ENCODE data around the gene CD300LG.

CD300LG gene

DNA sequence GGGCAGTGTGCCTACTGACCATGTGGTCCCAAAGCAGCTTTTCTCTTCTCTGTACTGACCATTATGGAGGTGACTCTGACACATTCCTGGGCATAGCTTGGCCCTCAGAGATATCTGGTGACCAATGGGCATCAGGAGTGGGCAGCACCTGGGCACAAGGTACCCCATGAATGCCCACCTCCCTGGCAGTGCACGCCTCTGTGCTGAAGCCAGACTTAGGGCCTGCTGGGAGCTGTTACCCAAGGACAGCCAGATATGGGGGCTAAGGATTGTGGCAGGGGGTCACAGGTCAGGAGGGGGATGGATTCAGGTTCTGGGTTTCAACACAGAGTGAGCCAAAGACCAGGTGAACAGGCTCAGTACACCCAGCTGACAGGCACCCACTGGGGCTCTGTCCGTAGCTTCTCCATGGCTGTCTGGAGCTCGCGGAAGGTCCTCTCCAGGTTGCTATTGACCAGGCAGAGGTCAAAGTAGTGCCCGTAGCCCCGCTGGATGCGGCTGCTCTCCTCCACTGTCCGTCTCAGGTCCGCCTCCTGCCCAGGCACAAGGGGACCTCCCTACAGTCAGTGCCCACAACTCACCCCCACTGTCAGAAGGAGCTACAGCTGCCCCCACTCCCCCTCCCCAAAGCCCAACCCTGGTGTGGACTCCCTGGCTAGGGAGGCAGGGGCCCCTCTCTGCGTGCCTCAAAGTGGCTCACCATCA lies 30.6 kb downstream of the CD300LG start:
- ChIA-PET CTCF (interaction anchor here (0.6 to 7.7 kb wide), 54 partner anchors 10 to 758 kb away, joined by 3 to 121 read pairs (median 5); partner anchors contain the start of genes ASB16, CD300LG, FAM171A2 and MPP2), POLR2A (no interaction called here)
- no peak for DNase-seq (ENCODE audit: low read depth, low spot score)
- H3K4me3 ChIP-seq (ENCODE audit: low read depth, low read length) = no peak overlapping the region
- TF ChIP-seq, protein P1, sequence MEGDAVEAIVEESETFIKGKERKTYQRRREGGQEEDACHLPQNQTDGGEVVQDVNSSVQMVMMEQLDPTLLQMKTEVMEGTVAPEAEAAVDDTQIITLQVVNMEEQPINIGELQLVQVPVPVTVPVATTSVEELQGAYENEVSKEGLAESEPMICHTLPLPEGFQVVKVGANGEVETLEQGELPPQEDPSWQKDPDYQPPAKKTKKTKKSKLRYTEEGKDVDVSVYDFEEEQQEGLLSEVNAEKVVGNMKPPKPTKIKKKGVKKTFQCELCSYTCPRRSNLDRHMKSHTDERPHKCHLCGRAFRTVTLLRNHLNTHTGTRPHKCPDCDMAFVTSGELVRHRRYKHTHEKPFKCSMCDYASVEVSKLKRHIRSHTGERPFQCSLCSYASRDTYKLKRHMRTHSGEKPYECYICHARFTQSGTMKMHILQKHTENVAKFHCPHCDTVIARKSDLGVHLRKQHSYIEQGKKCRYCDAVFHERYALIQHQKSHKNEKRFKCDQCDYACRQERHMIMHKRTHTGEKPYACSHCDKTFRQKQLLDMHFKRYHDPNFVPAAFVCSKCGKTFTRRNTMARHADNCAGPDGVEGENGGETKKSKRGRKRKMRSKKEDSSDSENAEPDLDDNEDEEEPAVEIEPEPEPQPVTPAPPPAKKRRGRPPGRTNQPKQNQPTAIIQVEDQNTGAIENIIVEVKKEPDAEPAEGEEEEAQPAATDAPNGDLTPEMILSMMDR (IDR thresholded peaks at IDR 0.05; ENCODE audit: insufficient read depth, low read length, missing control alignments) = no peak

DNA sequence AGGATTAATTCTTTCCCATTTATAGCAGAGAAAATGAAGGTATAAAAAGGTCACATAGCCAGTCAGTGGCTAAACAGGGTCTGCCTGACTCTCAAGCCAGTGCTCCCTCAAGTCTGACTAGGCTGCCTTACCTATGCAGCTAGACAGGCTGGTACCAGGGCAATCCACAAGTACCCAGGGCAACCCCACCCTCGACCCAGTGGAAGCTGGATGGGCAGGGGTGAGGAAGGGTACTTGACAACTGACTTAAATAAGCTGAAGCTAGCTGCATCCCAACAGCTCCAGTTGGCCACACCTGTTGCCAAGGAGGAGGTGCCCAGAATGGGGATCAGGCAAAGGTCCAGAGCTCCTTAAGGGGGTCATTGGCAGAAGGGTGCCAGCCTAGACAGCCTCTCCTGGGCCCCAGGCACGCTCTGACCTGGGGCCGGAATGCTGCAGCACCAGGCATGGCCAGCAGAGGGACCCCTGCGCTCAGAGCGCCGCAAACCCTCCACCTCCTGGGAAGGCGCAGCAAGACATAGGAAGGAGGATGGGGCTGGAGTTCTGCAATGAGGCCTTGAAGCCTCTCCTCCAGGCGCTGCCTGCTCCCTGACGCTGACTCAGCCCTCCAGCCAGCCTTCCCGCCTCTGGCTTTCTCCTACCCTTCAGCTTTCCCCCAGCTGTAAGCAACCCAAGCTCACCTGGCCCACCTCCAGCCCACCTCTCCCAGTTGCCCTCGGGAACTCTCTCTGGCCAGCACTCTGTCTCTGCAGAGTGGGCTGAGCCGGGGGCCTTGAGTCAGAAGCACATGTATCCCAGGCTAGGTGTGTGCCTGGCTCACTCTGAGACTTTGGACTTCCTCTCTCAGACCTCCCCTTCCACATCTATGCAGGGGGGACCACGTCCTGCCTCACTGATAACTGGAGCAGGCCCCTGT lies 31.5 kb downstream of the CD300LG start:
- no peak overlapping the region for H3K4me3 ChIP-seq (ENCODE audit: low read depth, low read length)
- POLR2A ChIA-PET = no interaction called here
- peak; percentile 65 for DNase-seq (ENCODE audit: low read depth, low spot score)
- CTCF ChIA-PET = interaction anchor here (0.6 to 7.7 kb wide), 55 partner anchors 10 to 757 kb away, joined by 3 to 121 read pairs (median 5); partner anchors contain the start of genes ASB16, CD300LG, FAM171A2 and MPP2
- TF ChIP-seq, protein P1 (IDR thresholded peaks at IDR 0.05; ENCODE audit: insufficient read depth, low read length, missing control alignments) = peak; percentile 100

DNA sequence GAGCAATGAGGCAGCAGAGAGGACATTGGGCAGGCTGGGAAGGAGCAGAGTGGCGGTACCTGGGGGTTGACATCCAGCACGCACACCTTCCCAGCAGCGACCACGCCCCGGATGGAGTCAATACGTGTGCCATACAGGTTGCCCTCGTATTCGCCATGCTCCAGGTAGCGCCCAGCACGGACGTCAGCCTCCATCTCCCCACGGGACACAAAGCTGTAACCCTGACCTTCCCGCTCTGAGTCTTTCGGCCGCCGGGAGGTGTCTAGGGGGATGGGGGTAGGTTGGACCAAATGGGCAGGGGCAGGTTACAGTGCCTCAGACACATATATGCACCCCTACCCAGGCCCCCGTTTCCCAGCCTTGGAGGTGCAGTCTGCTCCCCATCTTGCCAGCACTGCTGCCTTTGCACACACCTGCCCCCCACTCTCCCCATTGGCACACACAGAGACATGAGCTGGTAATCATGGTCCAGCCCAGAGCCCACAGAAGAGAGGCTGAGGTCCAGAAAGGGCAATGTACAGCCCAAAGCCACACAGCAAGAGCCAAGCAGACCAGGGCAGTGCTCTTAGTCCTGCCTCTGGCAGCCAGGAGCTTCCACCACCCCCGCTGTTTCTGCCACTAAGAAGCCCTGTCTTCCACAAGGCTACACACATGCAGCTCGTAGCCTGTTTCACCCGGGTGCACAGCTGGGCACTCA lies 32.9 kb downstream of the CD300LG start:
- ChIA-PET POLR2A (no interaction called here), CTCF (interaction anchor here (0.9 to 7.7 kb wide), 17 partner anchors 10 to 289 kb away, joined by 3 to 121 read pairs (median 9); partner anchors contain the start of genes ASB16, CD300LG and MPP2)
- DNase-seq (ENCODE audit: low read depth, low spot score) = no peak

DNA sequence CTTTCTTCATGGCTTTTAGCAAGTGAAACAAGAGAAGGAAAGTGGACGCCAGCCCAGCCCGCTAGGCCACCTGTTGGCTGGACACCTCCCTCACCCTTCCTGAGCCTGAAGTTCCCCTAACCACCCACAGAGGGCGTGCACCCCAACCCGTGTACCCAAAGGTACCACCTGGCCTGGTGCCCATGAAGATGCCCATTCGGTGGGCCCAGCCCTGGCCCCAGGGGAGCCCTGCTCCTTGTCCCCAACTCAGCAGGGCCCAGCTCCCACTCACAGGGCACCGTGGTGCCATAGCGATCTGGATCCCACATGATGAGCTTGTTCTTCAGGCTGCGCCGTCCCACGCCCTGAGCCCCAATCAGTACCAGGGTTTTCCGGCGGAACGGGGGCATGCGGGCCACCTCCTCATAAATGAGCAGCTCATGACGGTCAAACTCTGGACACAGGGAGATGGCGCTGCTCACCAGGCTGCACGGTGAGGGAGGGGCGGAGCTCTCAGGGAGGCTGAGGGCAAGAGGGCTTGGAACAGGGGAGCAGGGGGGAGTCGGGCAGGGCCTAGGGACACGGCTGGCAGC lies 33.5 kb downstream of the CD300LG start:
- ChIA-PET CTCF (interaction anchor here (0.9 to 7.7 kb wide), 16 partner anchors 10 to 288 kb away, joined by 3 to 121 read pairs (median 9); partner anchors contain the start of genes ASB16, CD300LG and MPP2), POLR2A (no interaction called here)
- no peak overlapping the region for H3K4me3 ChIP-seq (ENCODE audit: low read depth, low read length)
- no peak for DNase-seq (ENCODE audit: low read depth, low spot score)
- TF ChIP-seq, protein P1 (IDR thresholded peaks at IDR 0.05; ENCODE audit: insufficient read depth, low read length, missing control alignments) = peak; percentile 60

More for the DNA sequence above, 32.9 kb downstream of the CD300LG start:
- TF ChIP-seq, protein P1 (IDR thresholded peaks at IDR 0.05; ENCODE audit: insufficient read depth, low read length, missing control alignments) = no peak
- no peak overlapping the region for H3K4me3 ChIP-seq (ENCODE audit: low read depth, low read length)

DNA sequence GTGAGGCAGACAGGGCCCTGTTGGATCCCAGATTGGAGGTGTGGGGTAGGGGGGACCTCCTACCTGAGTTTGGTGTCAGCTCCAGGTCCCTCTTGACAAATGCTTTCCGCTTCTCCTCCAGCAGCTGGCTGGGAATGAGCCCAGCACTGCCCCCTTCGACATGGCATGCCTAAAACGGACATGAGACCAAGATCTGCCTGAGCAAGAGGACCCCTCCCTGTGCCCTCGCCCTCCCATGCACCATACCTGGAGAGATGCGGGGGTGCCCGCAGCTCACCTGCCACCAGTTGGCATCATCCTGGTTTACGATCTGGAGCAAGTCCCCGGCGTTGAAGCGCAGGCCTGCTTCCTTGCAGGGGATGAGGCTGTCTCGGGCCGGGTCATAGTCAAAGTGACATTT lies 34.2 kb downstream of the CD300LG start:
- POLR2A ChIA-PET = no interaction called here
- CTCF ChIA-PET = interaction anchor here (0.9 to 7.7 kb wide), 11 partner anchors 9 to 288 kb away, joined by 3 to 121 read pairs (median 30); partner anchors contain the start of genes ASB16, CD300LG and MPP2
- TF ChIP-seq, protein P1 (IDR thresholded peaks at IDR 0.05; ENCODE audit: insufficient read depth, low read length, missing control alignments) = no peak
- no peak for DNase-seq (ENCODE audit: low read depth, low spot score)
- H3K4me3 ChIP-seq (ENCODE audit: low read depth, low read length) = no peak overlapping the region
